Measurements from ENCODE around the gene TMEM14C.

GRCh38 chr6:10749734-10750133 lies 26.9 kb downstream of the TMEM14C start:
- TF ChIP-seq POLR2A (IDR thresholded peaks at IDR 0.05) (no peak), CTCF (IDR thresholded peaks at IDR 0.05) (no peak)

All from right lobe of liver (tissue), 4 donors.